Middle frontal gyrus (tissue), 1 donor: ENCODE measurements around the gene AFP.

Source experiments
- DNase-seq: peaks from one replicate; pipeline ENCODE4 v3.0.0-alpha.2; 2015; ENCODE audit warnings: low spot score; ENCODE audit errors: extremely low spot score

AFP gene

DNA sequence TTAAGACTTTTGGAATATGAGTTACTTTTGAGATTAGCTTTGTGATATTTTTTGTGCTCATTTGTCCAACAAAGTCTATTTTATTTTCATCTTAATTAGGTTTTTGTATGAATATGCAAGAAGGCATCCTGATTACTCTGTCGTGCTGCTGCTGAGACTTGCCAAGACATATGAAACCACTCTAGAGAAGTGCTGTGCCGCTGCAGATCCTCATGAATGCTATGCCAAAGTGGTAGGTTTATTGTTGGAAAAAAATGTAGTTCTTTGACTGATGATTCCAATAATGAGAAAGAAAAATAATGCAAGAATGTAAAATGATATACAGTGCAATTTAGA lies 21.1 kb upstream of the AFP start:
- DNase-seq, result no peak

DNA sequence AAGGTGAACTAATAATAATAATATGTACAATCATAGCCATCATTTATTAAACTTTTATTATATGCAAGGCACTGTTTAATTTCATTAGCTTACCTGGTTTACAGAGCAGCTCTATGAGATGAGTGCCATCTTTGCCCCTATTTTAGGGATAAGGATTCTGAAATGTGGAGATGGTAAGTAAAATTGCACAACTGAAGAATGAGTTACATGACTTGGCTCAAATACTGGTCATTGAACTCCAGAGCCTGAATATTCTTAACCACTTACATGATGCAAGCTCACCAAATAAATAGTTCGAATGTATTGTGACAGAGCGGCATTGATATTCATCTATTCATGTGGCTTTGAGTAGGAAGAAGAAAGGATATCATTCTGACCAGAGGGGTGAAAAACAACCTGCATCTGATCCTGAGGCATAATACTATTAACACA lies 20.2 kb upstream of the AFP start:
- no peak for DNase-seq

DNA sequence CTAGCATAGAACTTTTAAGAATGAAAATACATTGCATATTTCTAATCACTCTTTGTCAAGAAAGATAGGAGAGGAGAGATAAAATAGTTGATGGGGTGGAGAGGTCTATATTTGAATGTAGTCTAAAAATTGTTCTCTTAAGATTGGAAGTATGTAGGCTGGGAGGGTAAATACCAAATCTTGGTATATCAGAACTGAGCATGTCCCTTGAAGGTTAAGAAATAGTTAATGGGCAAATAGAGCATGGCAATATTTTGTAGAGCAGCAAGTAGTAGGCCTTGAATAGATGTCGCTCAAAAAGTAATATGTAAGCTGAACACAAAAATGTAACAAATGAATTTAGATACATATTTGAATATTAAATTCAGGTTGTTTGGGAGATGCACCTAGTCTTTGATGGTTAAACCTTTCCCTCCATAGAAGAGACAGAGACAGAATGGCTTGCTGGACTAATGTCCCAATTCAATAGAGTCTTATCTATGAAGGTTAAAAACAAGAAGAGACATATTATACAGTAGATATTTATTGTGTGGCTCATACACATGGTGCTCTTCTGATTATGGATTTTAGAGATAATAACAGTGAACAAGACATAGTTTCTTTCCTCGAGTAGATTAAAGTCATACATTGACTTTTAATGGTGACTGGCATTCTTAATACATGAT lies 19.5 kb upstream of the AFP start:
- DNase-seq, result no peak

DNA sequence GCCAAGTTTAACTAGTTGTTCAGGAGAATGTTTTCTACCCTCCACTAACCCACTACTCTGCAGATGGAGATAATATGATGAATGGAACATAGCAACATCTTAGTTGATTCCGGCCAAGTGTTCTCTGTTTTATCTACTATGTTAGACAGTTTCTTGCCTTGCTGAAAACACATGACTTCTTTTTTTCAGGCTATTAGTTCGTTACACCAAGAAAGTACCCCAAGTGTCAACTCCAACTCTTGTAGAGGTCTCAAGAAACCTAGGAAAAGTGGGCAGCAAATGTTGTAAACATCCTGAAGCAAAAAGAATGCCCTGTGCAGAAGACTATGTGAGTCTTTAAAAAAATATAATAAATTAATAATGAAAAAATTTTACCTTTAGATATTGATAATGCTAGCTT lies 18.7 kb upstream of the AFP start:
- DNase-seq, result no peak

DNA sequence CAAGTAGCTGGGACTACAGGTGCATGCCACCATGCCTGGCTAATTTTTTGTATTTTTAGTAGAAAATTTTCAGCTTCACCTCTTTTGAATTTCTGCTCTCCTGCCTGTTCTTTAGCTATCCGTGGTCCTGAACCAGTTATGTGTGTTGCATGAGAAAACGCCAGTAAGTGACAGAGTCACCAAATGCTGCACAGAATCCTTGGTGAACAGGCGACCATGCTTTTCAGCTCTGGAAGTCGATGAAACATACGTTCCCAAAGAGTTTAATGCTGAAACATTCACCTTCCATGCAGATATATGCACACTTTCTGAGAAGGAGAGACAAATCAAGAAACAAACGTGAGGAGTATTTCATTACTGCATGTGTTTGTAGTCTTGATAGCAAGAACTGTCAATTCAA lies 18.0 kb upstream of the AFP start:
- DNase-seq, result no peak

DNA sequence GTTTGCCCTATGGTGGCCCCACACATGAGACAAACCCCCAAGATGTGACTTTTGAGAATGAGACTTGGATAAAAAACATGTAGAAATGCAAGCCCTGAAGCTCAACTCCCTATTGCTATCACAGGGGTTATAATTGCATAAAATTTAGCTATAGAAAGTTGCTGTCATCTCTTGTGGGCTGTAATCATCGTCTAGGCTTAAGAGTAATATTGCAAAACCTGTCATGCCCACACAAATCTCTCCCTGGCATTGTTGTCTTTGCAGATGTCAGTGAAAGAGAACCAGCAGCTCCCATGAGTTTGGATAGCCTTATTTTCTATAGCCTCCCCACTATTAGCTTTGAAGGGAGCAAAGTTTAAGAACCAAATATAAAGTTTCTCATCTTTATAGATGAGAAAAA lies 17.3 kb upstream of the AFP start:
- DNase-seq, result no peak

DNA sequence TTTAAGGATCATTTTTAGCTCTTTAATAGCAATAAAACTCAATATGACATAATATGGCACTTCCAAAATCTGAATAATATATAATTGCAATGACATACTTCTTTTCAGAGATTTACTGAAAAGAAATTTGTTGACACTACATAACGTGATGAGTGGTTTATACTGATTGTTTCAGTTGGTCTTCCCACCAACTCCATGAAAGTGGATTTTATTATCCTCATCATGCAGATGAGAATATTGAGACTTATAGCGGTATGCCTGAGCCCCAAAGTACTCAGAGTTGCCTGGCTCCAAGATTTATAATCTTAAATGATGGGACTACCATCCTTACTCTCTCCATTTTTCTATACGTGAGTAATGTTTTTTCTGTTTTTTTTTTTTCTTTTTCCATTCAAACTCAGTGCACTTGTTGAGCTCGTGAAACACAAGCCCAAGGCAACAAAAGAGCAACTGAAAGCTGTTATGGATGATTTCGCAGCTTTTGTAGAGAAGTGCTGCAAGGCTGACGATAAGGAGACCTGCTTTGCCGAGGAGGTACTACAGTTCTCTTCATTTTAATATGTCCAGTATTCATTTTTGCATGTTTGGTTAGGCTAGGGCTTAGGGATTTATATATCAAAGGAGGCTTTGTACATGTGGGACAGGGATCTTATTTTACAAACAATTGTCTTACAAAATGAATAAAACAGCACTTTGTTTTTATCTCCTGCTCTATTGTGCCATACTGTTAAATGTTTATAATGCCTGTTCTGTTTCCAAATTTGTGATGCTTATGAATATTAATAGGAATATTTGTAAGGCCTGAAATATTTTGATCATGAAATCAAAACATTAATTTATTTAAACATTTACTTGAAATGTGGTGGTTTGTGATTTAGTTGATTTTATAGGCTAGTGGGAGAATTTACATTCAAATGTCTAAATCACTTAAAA lies 16.6 kb upstream of the AFP start:
- DNase-seq, result no peak

DNA sequence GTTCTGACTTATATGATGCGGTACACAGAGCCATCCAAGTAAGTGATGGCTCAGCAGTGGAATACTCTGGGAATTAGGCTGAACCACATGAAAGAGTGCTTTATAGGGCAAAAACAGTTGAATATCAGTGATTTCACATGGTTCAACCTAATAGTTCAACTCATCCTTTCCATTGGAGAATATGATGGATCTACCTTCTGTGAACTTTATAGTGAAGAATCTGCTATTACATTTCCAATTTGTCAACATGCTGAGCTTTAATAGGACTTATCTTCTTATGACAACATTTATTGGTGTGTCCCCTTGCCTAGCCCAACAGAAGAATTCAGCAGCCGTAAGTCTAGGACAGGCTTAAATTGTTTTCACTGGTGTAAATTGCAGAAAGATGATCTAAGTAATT lies 15.4 kb upstream of the AFP start:
- DNase-seq, result no peak

DNA sequence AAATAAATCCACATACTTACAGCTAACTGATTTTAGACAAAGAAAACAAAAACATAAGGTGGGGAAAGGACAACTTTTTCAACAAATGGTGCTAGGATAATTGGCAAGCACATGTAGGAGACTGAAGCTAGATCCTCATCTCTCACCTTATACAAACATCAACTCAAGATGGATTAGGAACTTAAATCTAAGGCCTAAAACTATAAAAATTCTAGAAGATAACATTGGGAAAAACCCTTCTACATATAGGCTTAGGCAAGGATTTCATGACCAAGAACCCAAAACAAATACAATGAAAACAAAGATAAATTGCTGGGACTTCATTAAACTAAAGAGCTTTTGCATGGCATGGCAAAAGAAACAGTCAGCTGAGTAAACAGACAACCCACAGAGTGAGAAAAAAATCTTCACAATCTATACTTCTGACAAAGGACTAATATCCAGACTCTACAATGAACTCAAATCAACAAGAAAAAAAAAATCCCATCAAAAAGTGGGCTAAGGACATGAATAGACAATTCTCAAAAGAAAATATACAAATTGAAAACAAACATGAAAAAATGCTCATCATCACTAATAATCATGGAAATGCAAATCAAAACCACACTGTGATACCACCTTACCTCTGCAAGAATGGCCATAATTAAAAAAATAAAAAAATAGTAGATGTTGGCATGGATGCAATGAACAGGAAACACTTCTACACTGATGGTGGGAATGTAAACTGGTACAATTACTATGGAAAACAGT lies 14.1 kb upstream of the AFP start:
- DNase-seq, result no peak

DNA sequence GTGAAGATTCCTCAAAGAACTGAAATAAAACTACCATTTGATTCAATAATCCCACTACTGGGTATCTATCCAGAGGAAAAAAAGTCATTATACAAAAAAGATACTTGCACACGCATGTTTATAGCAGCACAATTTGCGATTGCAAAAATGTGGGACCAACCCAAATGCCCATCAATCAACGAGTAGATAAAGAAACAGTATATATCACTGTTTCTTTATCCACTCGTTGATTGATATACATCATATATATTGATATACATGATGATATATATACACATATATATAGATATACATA lies 13.6 kb upstream of the AFP start:
- DNase-seq, result no peak

DNA sequence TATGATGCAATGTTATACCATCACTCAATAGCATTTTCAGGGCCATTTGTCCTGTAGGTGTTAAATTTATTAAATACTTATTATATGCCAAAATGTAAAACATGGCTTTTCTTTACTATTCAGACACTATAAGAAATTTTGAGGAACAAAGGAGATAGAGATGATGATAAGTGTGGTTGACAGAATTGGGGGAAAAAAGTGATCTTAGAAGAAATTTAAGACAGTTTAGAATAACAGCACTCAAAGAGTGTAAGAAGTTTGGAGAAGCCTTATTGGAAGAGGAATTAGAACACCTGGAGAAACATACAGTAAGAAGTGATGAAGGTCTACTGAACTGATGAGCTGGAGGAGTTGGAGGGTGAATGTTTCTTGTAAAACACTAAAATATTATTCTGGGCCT lies 12.8 kb upstream of the AFP start:
- no peak for DNase-seq

DNA sequence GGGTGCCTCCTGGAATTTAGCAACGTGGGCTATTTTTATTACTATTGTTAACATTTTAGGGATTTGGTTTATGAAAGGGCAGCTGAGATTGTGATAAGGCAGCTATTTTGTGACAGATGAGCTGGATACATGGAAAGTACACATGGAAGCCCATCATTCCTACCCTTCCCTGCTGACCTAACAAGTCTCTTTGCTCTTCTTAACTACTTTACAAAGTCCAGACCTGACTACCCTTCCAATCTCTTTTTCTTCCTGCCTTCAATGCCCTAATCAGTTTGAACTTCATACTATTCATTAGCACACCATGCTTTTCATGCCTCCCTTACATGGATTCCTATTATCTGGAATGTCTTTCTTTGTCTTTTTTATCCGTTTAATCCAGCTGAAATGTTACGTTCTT lies 9.4 kb upstream of the AFP start:
- no peak for DNase-seq

DNA sequence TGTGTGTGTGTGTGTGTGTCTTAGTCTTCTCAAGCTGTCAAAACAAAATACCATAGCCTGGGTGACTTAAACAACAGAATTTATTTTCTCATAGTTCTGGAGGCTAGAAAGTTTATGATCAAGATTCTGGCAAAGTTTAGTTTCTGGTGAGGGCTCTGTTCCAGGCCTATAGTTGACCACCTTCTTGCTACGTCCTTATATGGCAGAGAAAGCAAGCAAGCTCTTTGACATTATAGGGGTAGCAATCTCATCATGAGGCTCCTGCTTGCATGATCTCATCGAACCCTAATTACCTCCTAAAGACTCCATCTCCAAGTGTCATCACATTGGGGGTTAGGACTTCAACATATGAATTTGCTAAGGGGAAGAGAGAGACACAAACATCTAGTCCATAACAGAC lies 6.9 kb upstream of the AFP start:
- no peak for DNase-seq

DNA sequence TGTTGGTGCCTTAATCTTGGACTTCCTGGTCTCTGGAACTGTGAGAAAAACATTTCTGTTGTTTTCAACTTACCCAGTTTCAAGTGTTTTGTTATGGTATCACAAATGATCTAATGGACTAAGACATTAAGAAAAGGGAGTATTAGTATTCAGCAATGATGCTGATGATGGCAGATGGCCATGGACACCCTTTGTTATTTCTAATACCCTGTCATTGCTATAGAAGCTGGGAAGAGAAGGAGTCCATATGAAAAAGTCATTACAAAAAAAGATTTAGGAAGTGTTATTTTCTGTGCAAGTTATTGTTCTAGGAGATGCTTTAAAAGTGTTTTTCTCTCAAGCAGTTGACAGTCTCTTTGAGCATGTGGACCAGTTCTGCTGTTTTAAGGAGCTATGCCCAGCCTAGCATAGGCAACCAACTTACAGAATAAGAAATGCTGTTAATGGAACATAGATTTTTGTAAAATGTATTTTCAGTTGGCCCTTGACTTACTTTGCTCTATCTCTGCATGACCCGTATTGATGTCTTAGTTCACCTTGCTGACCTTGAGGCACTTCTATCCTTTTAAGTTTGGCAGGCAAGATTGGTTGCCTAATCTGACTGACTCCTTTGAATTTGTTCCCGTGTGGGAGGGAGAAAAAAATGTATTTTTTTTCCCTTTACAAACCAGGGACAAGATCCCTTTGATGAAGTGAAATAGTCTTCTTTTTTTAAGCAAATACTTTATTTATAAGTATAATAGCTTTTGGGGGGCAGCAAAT lies 6.0 kb upstream of the AFP start:
- DNase-seq, result no peak

DNA sequence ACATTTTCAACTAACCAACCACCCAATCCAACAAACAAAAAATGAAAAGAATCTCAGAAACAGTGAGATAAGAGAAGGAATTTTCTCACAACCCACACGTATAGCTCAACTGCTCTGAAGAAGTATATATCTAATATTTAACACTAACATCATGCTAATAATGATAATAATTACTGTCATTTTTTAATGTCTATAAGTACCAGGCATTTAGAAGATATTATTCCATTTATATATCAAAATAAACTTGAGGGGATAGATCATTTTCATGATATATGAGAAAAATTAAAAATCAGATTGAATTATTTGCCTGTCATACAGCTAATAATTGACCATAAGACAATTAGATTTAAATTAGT lies 4.2 kb upstream of the AFP start:
- DNase-seq, result no peak

DNA sequence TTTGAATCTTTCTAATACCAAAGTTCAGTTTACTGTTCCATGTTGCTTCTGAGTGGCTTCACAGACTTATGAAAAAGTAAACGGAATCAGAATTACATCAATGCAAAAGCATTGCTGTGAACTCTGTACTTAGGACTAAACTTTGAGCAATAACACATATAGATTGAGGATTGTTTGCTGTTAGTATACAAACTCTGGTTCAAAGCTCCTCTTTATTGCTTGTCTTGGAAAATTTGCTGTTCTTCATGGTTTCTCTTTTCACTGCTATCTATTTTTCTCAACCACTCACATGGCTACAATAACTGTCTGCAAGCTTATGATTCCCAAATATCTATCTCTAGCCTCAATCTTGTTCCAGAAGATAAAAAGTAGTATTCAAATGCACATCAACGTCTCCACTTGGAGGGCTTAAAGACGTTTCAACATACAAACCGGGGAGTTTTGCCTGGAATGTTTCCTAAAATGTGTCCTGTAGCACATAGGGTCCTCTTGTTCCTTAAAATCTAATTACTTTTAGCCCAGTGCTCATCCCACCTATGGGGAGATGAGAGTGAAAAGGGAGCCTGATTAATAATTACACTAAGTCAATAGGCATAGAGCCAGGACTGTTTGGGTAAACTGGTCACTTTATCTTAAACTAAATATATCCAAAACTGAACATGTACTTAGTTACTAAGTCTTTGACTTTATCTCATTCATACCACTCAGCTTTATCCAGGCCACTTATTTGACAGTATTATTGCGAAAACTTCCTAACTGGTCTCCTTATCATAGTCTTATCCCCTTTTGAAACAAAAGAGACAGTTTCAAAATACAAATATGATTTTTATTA lies 3.6 kb upstream of the AFP start:
- no peak for DNase-seq

DNA sequence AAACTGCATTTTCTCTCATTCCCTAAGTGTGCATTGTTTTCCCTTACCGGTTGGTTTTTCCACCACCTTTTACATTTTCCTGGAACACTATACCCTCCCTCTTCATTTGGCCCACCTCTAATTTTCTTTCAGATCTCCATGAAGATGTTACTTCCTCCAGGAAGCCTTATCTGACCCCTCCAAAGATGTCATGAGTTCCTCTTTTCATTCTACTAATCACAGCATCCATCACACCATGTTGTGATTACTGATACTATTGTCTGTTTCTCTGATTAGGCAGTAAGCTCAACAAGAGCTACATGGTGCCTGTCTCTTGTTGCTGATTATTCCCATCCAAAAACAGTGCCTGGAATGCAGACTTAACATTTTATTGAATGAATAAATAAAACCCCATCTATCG lies 2.9 kb upstream of the AFP start:
- no peak for DNase-seq

DNA sequence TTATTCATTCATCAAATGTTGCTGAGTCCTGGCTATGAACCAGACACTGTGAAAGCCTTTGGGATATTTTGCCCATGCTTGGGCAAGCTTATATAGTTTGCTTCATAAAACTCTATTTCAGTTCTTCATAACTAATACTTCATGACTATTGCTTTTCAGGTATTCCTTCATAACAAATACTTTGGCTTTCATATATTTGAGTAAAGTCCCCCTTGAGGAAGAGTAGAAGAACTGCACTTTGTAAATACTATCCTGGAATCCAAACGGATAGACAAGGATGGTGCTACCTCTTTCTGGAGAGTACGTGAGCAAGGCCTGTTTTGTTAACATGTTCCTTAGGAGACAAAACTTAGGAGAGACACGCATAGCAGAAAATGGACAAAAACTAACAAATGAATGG lies 1.7 kb upstream of the AFP start:
- DNase-seq, result no peak

DNA sequence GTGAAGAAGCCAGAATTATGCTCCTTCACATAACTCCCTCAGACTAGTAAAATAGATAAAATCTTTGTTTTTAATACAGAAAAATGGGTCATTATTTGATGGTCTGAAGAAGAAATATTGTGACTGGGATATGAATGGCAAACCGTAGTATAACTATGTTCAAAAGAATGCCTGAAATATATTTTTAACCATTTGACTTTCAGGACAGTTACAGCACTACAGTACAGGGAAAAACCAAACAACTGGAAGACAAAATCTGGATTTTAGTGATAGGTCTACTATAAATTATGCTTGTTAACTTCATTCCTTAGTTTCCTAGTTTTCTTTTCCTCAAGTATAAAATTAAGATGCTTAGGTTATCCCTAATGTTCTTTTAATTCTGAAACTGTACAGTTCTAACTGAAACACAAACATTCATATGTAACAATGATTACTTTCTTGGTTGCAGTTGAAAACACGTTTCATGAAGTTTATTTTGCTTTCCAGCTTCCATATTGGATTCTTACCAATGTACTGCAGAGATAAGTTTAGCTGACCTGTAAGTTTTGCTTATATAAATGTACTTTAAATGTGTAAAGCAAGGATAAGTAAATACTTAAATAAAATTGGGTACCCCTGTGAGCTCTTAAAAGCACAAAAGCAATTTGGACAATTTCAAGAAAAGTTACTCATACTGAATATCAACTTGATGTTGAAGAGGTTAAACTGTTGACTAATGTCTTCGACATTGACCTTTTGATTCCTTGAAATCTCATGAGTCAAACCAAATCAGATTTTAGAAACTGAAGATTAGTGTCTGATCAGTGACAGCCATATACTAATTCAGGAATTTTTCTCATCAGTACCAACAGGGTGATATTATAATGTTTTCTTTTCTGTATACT lies 895 bp downstream of the AFP start:
- no peak for DNase-seq

DNA sequence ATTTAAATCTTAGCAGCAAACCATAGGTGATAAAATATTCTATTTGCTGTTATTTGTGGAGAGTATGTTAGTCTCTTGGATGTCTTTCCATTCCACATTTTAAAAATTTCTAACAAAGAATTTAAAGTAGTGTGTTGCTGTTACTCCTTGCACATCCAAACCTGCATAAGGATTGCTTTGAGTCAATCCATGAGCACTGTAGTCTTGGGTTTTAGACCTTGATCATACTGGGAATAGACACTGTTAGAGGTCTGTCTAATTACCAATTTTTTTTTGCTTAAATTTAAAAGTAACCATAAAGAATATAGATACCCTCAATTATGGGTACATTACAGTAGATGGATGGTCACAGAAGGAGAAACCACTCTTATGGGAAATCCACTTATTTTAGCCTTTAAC lies 1.5 kb downstream of the AFP start:
- DNase-seq, result no peak
